ENCODE results near the gene ALOX15B. TPM values are rescaled to one million over a fixed set of nuclear protein-coding genes. Genes with fewer than 3 reads are reported as not detected.

Gene ALOX15B
- total RNA-seq, 6 donors from 2014 or later = 46.2 to 177 (median 105) TPM

- ATAC-seq (ENCODE audit: low FRiP score in 2 of 2) (no peak), DNase-seq (peak in 1 of 2 donors; percentile 78)
- WGBS, 2 donors = 93% methylated on average over 23 to 25 of the region's 30 CpGs
- H3K4me3 ChIP-seq = no peak overlapping the region
- H3K27me3 ChIP-seq = peaks cover 0 to 23% (median 11%) of the 10 kb centered on the region in 4 donors
- no peaks in the 10 kb centered on the region for H3K36me3 ChIP-seq
- peaks cover 10 to 25% (median 16%) of the 10 kb centered on the region in 4 donors for H3K4me1 ChIP-seq
- H3K9me3 ChIP-seq = no peaks in the 10 kb centered on the region
- TF ChIP-seq CTCF (IDR thresholded peaks at IDR 0.05) (no peak), EP300 (IDR thresholded peaks at IDR 0.05) (no peak), POLR2AphosphoS5 (IDR thresholded peaks at IDR 0.05) (no peak)
- H3K27ac ChIP-seq = no peak overlapping the region
These were observed 32.7 kb upstream of the ALOX15B start for GRCh38 chr17:8005967-8006730.

- ATAC-seq (ENCODE audit: low FRiP score in 2 of 2) = no peak
- H3K27me3 ChIP-seq = peaks cover 0 to 20% (median 11%) of the 10 kb centered on the region in 4 donors
These were observed 31.8 kb upstream of the ALOX15B start for GRCh38 chr17:8006836-8007680.

GRCh38 chr17:8007836-8008235 is 31.0 kb upstream of the ALOX15B start:
- H3K9me3 ChIP-seq = no peaks in the 10 kb centered on the region
- DNase-seq (no peak), ATAC-seq (ENCODE audit: low FRiP score in 2 of 2) (no peak)
- H3K4me3 ChIP-seq = no peak overlapping the region
- peaks cover 3 to 14% (median 8%) of the 10 kb centered on the region in 4 donors for H3K4me1 ChIP-seq
- peaks cover 0 to 12% (median 6%) of the 10 kb centered on the region in 4 donors for H3K27me3 ChIP-seq
- TF ChIP-seq CTCF (IDR thresholded peaks at IDR 0.05) = no peak
- TF ChIP-seq POLR2A (IDR thresholded peaks at IDR 0.05) = no peak
- TF ChIP-seq POLR2AphosphoS5 (IDR thresholded peaks at IDR 0.05) = no peak
- TF ChIP-seq EP300 (IDR thresholded peaks at IDR 0.05) = no peak
- no peaks in the 10 kb centered on the region for H3K36me3 ChIP-seq
- no peak overlapping the region for H3K27ac ChIP-seq
- WGBS, 2 donors = 95 to 100% methylated on average over 1 to 5 of the region's 5 CpGs

More at GRCh38 chr17:8006836-8007680, 31.8 kb upstream of the ALOX15B start:
- no peak overlapping the region for H3K27ac ChIP-seq
- no peak overlapping the region for H3K4me3 ChIP-seq
- H3K4me1 ChIP-seq = peaks cover 10 to 22% (median 14%) of the 10 kb centered on the region in 4 donors
- no peaks in the 10 kb centered on the region for H3K9me3 ChIP-seq
- TF ChIP-seq EP300 (IDR thresholded peaks at IDR 0.05) (no peak), POLR2AphosphoS5 (IDR thresholded peaks at IDR 0.05) (no peak), CTCF (IDR thresholded peaks at IDR 0.05) (no peak), POLR2A (IDR thresholded peaks at IDR 0.05) (no peak)
- no peaks in the 10 kb centered on the region for H3K36me3 ChIP-seq
- WGBS, 2 donors = 74 to 76% methylated on average over 5 to 13 of the region's 14 CpGs
- no peak for DNase-seq

GRCh38 chr17:8012045-8012580 is 26.7 kb upstream of the ALOX15B start:
- Histone ChIP-seq H3K27ac (no peak overlapping the region), H3K4me3 (no peak overlapping the region), H3K4me1 (peaks cover 13 to 19% (median 16%) of the 10 kb centered on the region in 4 donors), H3K36me3 (no peaks in the 10 kb centered on the region), H3K27me3 (peaks cover 0 to 11% (median 5%) of the 10 kb centered on the region in 4 donors), H3K9me3 (no peaks in the 10 kb centered on the region)
- DNase-seq (no peak), ATAC-seq (ENCODE audit: low FRiP score in 2 of 2) (no peak)
- 88 to 91% methylated on average over 15 of the region's 15 CpGs for WGBS, 2 donors
- no peak for TF ChIP-seq CTCF (IDR thresholded peaks at IDR 0.05)
- no peak for TF ChIP-seq POLR2A (IDR thresholded peaks at IDR 0.05)
- TF ChIP-seq POLR2AphosphoS5 (IDR thresholded peaks at IDR 0.05) = no peak
- no peak for TF ChIP-seq EP300 (IDR thresholded peaks at IDR 0.05)

Measured in upper lobe of left lung (tissue), 6 donors.